GM18526 (cell line): Measurements from ENCODE around the gene DUOX2.

Experiments
- POLR2A ChIP-seq: IDR thresholded peaks from 3 replicates; pipeline ENCODE4 v1.6.1; 2011; ENCODE audit not compliant: insufficient read length; ENCODE audit errors: extremely low read depth

The DUOX2 gene

DNA sequence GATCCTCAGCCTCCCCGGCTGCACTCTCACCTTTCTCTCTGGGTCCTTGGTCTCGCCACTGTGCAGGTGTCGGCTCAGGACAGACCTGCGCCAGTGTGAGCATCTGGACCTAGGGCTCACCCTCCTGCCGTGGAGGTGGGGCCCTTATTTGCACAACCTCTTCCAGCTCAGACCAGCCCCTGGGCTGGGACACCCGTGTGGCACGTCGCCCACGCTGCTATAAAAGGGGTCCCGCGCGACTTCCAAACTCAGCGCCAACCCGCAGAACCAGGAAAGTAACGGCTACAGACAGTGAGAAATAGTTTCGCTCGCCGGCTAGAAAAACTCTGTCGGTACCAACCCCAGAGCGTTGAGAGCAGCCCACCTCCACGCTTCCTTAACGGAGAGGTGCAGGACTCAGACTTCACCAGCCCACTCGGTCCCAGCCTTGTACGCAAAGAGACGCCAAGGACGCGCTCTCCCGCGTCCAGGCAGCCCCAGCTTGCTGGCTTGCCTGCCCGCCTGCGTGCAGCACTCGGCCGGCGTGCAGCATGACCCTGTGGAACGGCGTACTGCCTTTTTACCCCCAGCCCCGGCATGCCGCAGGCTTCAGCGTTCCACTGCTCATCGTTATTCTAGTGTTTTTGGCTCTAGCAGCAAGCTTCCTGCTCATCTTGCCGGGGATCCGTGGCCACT, at the start of gene DUOX2, which contains the start of gene DUOXA2:
TSS of gene DUOX2 (minus strand) at position 97 of the 675 bp plus-strand sequence. CDS start 761 bp downstream, outside the sequence.
TSS of gene DUOXA2 (plus strand) at position 251 of the 675 bp plus-strand sequence. CDS start at position 531, 280 bp downstream.
- TF ChIP-seq POLR2A: no peak

DNA sequence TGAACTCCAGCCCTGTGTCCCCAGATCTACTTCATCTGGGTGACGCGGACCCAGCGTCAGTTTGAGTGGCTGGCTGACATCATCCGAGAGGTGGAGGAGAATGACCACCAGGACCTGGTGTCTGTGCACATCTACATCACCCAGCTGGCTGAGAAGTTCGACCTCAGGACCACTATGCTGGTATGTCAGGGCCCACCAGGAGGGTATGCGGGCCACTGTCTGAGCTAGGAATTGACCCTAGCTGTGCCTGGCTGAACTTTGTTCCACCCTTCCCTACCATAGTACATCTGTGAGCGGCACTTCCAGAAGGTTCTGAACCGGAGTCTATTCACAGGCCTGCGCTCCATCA, 49.5 kb upstream of the DUOX2 start:
- TF ChIP-seq POLR2A: no peak

DNA sequence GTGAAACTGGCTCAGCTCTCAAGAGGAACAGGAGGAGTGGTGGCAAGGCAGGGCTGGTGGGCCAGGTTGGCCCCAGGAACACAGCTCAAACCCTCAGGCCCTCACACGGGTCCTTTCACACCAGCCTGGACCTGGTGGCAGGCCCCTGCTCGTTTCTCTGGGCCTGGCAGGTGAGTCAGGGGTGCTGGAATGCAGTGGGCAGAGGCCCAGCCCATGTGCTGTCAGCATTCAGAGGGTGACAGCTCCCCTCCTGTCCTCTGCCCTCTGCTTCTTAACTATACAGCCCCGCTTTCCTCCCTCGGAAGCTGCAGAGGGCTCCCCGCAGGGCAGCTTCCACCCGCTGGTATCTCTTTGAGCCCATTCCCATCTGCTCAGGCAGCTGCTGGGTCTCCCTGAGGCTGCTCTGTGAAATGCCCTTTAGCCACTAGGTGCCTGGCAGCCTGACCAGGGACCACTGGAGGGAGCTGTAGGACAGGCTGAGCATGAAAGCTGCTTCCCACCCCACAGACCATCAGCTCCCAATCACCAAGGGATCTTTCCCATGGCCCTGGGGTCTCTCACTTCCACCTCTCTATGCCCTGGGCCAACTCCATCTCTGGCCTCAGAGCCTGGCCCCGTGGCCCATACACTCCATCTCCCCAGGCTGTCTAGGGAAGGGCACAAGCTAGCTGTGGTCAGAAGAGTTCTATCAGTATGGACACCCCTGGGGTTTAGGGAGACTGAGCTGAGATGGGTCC, 49.0 kb upstream of the DUOX2 start:
- TF ChIP-seq POLR2A: no peak

DNA sequence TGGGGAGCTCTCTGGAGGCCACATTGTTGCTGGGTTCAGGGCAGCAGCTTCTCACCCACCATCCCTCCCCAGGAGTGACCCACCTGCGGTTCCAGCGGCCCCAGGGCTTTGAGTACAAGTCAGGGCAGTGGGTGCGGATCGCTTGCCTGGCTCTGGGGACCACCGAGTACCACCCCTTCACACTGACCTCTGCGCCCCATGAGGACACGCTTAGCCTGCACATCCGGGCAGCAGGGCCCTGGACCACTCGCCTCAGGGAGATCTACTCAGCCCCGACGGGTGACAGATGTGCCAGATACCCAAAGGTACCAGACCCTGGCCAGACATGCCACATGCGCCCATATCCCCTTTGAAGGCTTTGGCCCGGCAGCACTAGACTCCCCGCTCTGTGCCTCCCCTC, 47.7 kb upstream of the DUOX2 start:
- TF ChIP-seq POLR2A: no peak

DNA sequence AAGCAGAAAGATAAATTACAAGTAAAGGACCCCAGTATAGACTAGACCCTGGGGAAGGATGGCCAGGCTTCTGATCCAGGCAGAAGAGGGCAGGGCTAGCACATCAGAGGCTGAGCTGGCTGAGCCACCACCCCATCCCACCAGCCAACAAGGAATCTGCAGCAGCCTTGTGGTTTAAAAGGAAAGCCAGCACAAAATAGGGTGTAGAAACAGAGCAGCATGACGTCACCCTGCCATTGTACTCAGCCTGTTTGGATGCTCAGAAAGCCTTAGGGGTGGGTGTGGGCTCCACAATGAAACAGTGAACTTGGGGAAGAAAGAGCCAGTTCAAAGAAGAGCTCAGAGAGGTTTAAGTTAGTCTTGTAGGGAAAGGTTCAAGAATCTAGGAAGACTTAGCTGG, 44.0 kb upstream of the DUOX2 start:
- TF ChIP-seq POLR2A: no peak

- no peak for TF ChIP-seq POLR2A
These were observed 42.9 kb upstream of the DUOX2 start for GRCh38 chr15:45156744-45157455.

DNA sequence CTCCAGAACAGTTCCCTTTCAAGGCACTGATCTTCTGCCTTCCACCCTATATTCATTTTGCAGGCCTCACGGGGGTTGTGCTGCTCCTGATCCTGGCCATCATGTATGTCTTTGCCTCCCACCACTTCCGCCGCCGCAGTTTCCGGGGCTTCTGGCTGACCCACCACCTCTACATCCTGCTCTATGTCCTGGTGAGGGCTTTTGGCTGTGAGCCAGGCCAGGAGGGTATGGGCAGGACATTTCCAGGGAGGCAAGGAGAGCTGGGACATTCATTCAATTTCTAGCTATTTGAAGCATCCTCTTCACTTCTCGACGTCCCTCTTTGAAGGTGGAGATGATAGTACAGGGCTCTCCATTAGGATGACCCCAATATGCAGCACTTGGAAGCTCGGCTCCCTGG, 41.8 kb upstream of the DUOX2 start:
- no peak for TF ChIP-seq POLR2A

DNA sequence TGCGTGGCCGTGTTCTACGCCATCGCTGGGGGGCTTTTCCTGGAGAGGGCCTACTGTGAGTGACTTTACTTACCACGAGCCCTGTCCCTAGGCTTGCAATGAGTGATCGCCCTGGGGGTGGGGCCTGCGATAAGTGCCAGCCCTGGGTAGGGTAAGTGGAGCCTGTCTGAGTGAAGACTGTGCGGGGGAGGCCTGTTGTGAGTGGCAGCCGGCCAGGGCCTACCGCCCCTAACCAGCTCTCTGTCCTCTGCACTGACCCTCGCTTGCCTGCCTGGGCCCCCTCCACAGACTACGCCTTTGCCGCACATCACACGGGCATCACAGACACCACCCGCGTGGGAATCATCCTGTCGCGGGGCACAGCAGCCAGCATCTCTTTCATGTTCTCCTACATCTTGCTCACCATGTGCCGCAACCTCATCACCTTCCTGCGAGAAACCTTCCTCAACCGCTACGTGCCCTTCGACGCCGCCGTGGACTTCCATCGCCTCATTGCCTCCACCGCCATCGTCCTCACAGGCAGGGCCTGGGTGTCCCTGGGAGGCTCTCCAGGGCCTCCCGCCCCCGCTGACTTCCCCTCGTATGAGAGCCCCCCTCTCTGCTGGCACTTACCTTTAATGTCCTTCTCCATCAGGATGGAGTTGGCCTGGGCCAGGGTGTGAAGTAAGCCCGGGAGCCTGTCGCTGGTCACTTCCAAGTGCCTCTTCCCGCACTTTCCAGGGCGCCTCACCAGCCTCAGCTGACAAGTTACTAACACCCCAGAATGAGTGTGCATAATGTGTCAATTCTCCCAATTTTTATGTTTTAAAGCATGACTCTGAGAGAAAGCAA, 38.2 kb upstream of the DUOX2 start:
- TF ChIP-seq POLR2A: no peak

- no peak for TF ChIP-seq POLR2A
These were observed 37.0 kb upstream of the DUOX2 start for GRCh38 chr15:45150997-45151396.

- no peak for TF ChIP-seq POLR2A
These were observed 36.5 kb upstream of the DUOX2 start for GRCh38 chr15:45150481-45150880.

- no peak for TF ChIP-seq POLR2A
These were observed 35.1 kb upstream of the DUOX2 start for GRCh38 chr15:45149060-45149459.

GRCh38 chr15:45148076-45149059, 34.4 kb upstream of the DUOX2 start:
- TF ChIP-seq POLR2A: no peak

- no peak for TF ChIP-seq POLR2A
These were observed 33.6 kb upstream of the DUOX2 start for GRCh38 chr15:45147606-45148005.

DNA sequence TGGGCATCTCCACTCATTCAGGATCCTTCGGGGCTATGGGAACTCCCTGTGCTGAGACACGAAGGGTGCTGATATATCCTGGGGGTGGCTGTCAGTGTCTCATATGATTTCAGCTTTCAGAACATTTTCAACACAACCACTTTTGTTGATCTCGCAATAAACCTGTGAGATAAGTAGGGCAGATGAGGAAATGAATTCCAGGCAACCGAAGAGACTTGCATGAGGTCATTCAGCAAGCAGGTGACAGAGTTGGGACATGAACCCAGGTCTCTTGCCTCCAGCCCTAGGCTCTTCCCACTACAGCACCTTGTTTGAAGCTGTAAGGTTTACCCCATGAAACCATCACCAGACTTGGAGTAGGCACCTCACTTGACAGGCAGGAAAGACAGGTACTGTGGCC, 32.4 kb upstream of the DUOX2 start:
- TF ChIP-seq POLR2A: no peak
